K562 (cell line): Measurements from ENCODE around the gene FOSL2. TPM values are rescaled to one million over a fixed set of nuclear protein-coding genes. Genes with fewer than 3 reads are reported as not detected.

Experiments used
- CHD1 ChIP-seq: fragments of 200-600 bp; sonication (generic); IDR thresholded peaks from one replicate; pipeline ENCODE4 v1.6.1; 2012; ENCODE audit warnings: mild to moderate bottlenecking, moderate library complexity, low read length, inconsistent platforms
- CREB5 ChIP-seq: fragments of 250-450 bp; sonication (Bioruptor Pico); IDR thresholded peaks from 2 replicates; pipeline ENCODE4 v1.5.0; 2020; ENCODE audit warnings: mild to moderate bottlenecking
- CTBP1 ChIP-seq: fragments of 450-650 bp; IDR thresholded peaks from 2 replicates; pipeline ENCODE4 v1.6.1; 2016; ENCODE audit warnings: borderline replicate concordance
- EGR1 ChIP-seq: fragments of 450-650 bp; conservative IDR thresholded peaks from 2 replicates; pipeline ENCODE4 v1.6.1; 2017; ENCODE audit warnings: mild to moderate bottlenecking
- JUN ChIP-seq, 2 experiments: sonication (generic) in 1 of 2; formaldehyde crosslinking in 1 of 2; IDR thresholded peaks; 2 replicates each; pipeline versions ENCODE4 v1.6.1 to v1.8.0; 2012 to 2022; ENCODE audit warnings: borderline replicate concordance in 2 of 2, mild to moderate bottlenecking in 2 of 2, improper control_type of control experiment in 1 of 2, low read depth in 1 of 2, low read length in 1 of 2, missing genetic modification reagents in 1 of 2
- KAT7 ChIP-seq: sonication (generic); formaldehyde crosslinking; IDR thresholded peaks from 2 replicates; pipeline ENCODE4 v1.8.0; 2022; ENCODE audit warnings: missing genetic modification reagents, mild to moderate bottlenecking, borderline replicate concordance
- MAFF ChIP-seq: IDR thresholded peaks from 2 replicates; pipeline ENCODE4 v1.6.1; 2012; ENCODE audit warnings: low read length, improper control_type of control experiment
- MED1 ChIP-seq: sonication (generic); formaldehyde crosslinking; IDR thresholded peaks from 2 replicates; pipeline ENCODE4 v1.8.1; 2023; ENCODE audit warnings: missing genetic modification reagents, borderline replicate concordance
- MYC ChIP-seq, 2 experiments: fragments of 250-450 bp in 1 of 2; sonication (Bioruptor Pico) in 1 of 2; IDR thresholded peaks; 2 replicates each; pipeline versions ENCODE4 v1.5.1 to v1.6.1; 2012 to 2021; ENCODE audit warnings: low read depth in 2 of 2, borderline replicate concordance in 1 of 2, improper control_type of control experiment in 1 of 2, low read length in 1 of 2, mild to moderate bottlenecking in 1 of 2, moderate library complexity in 1 of 2
- PATZ1 ChIP-seq: fragments of 250-450 bp; sonication (Bioruptor Pico); IDR thresholded peaks from 2 replicates; pipeline ENCODE4 v1.5.0; 2020; ENCODE audit warnings: mild to moderate bottlenecking, borderline replicate concordance
- PRPF4 ChIP-seq: fragments of 200-400 bp; formaldehyde crosslinking; IDR thresholded peaks from one replicate; pipeline ENCODE4 v1.6.1; 2017; ENCODE audit warnings: low read length, low read depth, mild to moderate bottlenecking; ENCODE audit not compliant: insufficient read depth, poor library complexity, severe bottlenecking
- RBFOX2 ChIP-seq: fragments of 200-400 bp; formaldehyde crosslinking; IDR thresholded peaks from 2 replicates; pipeline ENCODE4 v1.6.1; 2017; ENCODE audit warnings: low read depth, mild to moderate bottlenecking, low read length, moderate library complexity
- RBM17 ChIP-seq: fragments of 200-400 bp; formaldehyde crosslinking; IDR thresholded peaks from 2 replicates; pipeline ENCODE4 v1.6.1; 2017; ENCODE audit warnings: low read depth, mild to moderate bottlenecking, low read length, borderline replicate concordance
- SMAD4 ChIP-seq: fragments of 250-450 bp; sonication (Bioruptor Pico); conservative IDR thresholded peaks from 2 replicates; pipeline ENCODE4 v1.8.0; 2021; ENCODE audit warnings: inconsistent platforms, mild to moderate bottlenecking, moderate library complexity
- TFAM ChIP-seq: fragments of 250-450 bp; sonication (Bioruptor Pico); conservative IDR thresholded peaks from 2 replicates; pipeline ENCODE4 v1.5.0; 2021; ENCODE audit warnings: mild to moderate bottlenecking, moderate library complexity
- THRA ChIP-seq: fragments of 450-650 bp; IDR thresholded peaks from 2 replicates; pipeline ENCODE4 v1.6.1; 2017; ENCODE audit warnings: mild to moderate bottlenecking, moderate library complexity
- ZC3H11A ChIP-seq: IDR thresholded peaks from 2 replicates; pipeline ENCODE4 v1.6.1; 2012; ENCODE audit warnings: low read depth, low read length, improper control_type of control experiment
- ZNF592 ChIP-seq: fragments of 450-650 bp; IDR thresholded peaks from 2 replicates; pipeline ENCODE4 v1.6.1; 2017; ENCODE audit warnings: antibody characterized with exemption, mild to moderate bottlenecking
- polyA plus RNA-seq, 8 experiments: library from polyadenylated mRNA; depleted of rRNA in 4 of 8; stranded (reverse) in 5 of 8; unstranded in 3 of 8; fragments of >200 nt; fragmentation: Nextera tagmentation in 2 of 8; fragmentation: Illumina TruSeq in 1 of 8; extraction: Ambion mirVana in 2 of 8; extraction: Trizol in 1 of 8; gene quantifications; 2 replicates each; pipeline versions ENCODE4 v1.2.1 to v1.2.3, GENCODE V29; 2011 to 2014; ENCODE audit warnings: inconsistent platforms in 1 of 8, missing spikeins in 1 of 8
- total RNA-seq, 7 experiments: library from RNA; depleted of rRNA in 6 of 7; stranded (reverse); fragments of >200 nt in 6 of 7; fragmentation: Illumina TruSeq in 2 of 7; extraction: Trizol in 2 of 7; gene quantifications; 2 replicates each; pipeline versions ENCODE4 v1.2.1 to v1.2.3, GENCODE V29; 2011 to 2021; ENCODE audit warnings: low replicate concordance in 1 of 7

Gene FOSL2
- total and polyA plus RNA-seq, 9 of the 15 experiments (the other 6 are each of a cell fraction or from before 2014, with no cell fraction given), result 0.04 to 2.9 (median 0.80) TPM

GRCh38 chr2:28360718-28361293 is 31.9 kb upstream of the FOSL2 start (continued):
- 0 out of 2 replicates have a peak, but pooled peaks have one; percentile 55 for TF ChIP-seq ZNF592
- no peak for TF ChIP-seq EGR1
- peak; percentile 69 for TF ChIP-seq MAFF
- no peak for TF ChIP-seq CHD1
- TF ChIP-seq PRPF4, result no peak
- no peak for TF ChIP-seq KAT7 (CRISPR knock-in tag)
- TF ChIP-seq JUN (IDR thresholded peaks at IDR 0.05; ENCODE audit: borderline replicate concordance, low read depth, low read length), result peak; percentile 54; the same call in 1 of the 2 replicates
- no peak for TF ChIP-seq JUN (CRISPR knock-in tag; IDR thresholded peaks at IDR 0.05; ENCODE audit: borderline replicate concordance)
- no peak for TF ChIP-seq ZC3H11A
- no peak for TF ChIP-seq MED1 (CRISPR knock-in tag)
- no peak for TF ChIP-seq CREB5 (CRISPR knock-in tag)
- no peak for TF ChIP-seq PATZ1 (CRISPR knock-in tag)
- TF ChIP-seq THRA, result no peak
- TF ChIP-seq TFAM (CRISPR knock-in tag), result no peak
- TF ChIP-seq CTBP1, result 0 out of 2 replicates have a peak, but pooled peaks have one; percentile 23
- no peak for TF ChIP-seq SMAD4
- no peak for TF ChIP-seq RBFOX2
- TF ChIP-seq RBM17, result no peak
- TF ChIP-seq MYC (IDR thresholded peaks at IDR 0.05; ENCODE audit: low read depth, low read length), result no peak
- no peak for TF ChIP-seq MYC (CRISPR knock-in tag; IDR thresholded peaks at IDR 0.05; ENCODE audit: borderline replicate concordance, low read depth)
